GM18519 (cell line): ENCODE data around the gene PLCB3.

ENCODE experiments used
- ATAC-seq: cut with Tn5 transposase; IDR thresholded peaks from one replicate; pipeline ENCODE4 v1.9.1; 2021; ENCODE audit warnings: mild to moderate bottlenecking, moderate library complexity; ENCODE audit not compliant: unreplicated experiment, low FRiP score

PLCB3 gene

DNA sequence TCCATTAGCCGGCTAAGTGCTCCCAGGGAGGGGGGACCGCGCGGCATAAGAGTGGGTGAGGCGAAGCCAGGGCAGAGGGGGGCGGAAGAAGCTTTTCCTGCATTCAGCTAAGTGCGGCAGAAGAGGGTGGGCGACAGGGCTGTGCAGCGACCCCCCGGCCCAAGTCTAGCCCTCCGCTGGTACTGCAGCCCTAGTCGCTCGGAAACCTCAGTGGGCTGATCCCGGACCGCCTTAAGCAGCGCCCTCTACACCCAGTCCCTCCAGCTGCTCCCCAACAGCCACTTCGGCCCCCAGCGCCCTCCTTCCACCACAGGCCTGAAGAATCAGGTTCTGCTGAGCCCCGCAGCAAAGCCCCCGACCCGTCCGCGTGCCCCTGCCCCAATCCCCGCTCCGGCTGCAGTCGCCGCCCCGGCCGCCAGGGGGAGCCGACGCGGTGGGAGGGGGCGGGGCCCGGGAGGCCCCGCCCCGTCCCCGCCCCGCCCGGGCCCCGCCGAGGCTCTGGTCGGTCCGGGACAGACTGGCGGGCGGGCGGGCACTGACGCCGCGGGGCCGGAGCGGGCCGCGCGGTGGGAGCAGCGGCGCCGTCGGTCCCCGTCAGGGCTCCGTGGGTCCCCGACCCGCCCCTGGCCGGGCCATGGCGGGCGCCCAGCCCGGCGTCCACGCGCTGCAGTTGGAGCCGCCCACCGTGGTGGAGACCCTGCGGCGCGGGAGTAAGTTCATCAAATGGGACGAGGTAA is at the start of gene PLCB3:
Gene PLCB3 (plus strand): TSS at position 515 of the 737 bp plus-strand sequence. CDS start 120 bp downstream, at position 635.
- ATAC-seq: no peak

DNA sequence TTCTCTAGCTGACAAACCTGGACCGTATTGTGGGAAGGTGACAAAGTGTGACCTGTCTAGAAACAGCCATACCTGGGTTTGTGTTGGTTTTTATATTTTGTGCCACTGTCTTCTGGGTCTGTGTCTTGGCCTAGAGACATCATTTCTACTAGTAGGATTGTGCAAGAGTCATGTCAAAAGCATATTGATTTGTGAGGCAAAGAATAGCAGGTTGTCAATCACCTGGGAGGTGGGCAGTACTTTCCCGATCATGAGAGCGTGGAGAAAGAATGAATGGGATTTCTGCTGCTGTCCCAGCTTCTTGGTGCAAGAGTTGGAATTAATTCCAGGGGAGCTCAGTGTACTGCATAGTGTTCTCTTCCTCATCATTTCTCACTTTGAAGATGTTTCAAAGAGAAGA is 49.8 kb upstream of the PLCB3 start:
- no peak for ATAC-seq

DNA sequence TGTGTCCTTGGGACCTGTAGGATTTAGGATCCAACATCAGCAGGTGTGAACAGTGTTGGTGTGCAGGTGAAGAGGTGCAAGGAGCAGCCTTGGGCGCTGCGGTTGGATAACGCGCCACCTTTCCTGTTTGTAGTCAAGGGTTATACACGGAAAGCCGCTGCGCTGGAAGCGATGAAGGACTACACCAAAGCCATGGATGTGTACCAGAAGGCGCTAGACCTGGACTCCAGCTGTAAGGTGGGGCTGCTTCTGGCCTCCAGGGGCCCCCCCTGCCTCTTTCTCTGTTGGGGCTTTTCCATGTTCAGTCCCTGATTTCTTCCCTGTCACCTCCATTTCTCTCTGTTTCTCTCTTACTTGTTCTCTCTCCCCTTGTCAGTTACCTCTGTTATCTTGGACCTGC is 48.3 kb upstream of the PLCB3 start:
- ATAC-seq: no peak

DNA sequence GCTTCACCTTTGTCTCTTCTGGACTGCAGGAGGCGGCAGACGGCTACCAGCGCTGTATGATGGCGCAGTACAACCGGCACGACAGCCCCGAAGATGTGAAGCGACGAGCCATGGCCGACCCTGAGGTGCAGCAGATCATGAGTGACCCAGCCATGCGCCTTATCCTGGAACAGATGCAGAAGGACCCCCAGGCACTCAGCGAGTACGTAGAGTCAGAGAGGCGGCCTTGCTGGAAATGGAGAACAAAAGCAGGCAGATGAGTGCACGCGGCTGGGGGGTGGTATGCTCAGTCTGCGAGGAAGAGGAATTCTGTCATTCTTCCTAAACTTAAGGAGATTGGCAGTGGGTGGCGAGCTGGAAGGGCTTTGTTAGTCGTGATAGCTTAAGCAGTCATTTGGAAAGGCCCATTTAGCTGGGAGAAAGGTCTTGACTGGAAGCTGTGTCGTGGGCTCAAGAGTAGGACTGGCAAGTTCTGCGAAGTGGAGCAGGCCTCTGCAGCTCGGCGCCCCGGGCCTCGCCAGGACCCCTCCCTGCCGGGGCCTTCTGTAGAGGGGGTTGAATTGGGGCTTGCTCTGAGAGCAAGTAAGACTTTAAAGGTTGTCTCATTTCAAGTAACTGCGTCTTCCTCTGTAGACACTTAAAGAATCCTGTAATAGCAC is 47.8 kb upstream of the PLCB3 start:
- ATAC-seq: no peak

DNA sequence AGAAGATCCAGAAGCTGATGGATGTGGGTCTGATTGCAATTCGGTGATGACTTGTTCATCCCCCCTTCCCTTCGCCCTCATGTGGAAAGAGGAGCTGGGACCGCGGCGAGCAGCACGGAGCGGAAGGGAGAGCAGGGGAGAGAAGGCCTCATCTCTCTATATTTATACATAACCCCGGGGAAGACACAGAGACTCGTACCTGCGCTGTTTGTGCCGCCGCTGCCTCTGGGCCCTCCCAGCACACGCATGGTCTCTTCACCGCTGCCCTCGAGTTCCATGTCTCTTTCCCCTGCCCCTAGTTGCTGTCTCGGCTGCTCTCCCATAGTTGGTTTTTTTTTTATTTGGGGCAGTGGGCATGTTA is 47.3 kb upstream of the PLCB3 start:
- ATAC-seq: no peak

DNA sequence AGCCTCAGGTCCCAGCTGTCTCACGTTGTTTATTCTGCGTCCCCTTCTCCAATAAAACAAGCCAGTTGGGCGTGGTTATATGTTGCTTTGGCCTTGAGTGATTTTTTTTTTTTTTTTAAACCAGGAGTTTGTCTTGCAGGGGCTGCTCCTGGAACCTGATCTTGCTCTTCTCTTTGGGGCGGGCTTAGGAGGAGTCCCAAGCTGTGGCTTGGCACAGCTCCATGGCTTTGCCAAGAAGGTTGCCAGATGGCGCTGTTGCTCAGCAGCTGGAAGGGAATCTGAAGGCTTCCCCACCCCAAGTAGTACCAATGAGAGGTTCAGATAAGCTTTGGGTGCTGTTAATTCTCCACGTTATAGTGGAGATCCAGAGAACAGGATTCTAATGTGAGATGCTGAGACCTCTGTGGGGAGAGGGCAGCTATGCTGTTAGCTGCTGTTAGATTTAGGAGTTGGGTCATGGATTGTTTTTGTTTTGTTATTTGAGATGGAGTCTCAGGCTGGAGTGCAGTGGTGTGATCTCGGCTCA is 46.8 kb upstream of the PLCB3 start:
- ATAC-seq: no peak

DNA sequence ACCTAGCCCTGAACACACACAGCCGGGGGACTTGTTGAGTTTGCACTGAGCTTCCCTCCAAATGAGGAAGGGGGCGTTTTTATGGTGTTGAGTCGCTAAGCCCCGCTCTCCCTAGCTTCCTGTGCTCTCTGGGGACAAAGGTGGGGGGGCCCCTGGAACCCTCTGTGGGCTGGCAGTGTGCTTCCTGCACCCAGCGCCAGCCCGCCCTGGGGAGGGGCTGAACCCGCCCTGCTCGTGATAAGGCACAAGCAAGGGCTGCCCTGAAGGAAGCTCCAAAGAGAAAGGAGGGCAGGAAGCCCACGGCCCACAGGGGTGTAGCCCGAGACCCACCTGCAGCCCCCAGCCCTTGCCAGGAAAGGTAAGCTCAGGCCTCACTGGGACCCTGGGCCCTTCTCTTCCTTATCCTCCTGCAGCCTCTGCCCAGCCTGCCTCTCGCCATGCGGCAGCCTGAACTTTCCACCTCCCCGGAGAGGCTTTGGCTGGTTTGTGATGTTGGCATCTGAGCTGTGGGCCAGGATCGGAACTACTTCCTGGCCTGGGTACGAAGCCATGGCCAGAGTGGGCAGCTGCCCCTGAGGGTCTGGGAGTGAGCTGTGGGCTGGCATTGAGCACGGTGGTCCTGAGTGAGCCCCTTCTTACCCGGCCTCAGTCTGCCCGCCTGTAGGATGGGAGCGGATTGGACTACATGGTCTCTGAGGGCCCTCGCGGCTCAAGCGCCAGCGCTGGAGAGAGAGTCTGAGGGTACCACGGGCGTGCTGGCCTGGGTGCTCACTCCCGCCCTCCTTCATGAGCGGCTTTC is 44.7 kb upstream of the PLCB3 start, which contains the start of gene FERMT3:
Gene FERMT3 (plus strand): TSS at position 265 of the 799 bp plus-strand sequence. CDS start 644 bp downstream, outside the sequence.
- no peak for ATAC-seq

DNA sequence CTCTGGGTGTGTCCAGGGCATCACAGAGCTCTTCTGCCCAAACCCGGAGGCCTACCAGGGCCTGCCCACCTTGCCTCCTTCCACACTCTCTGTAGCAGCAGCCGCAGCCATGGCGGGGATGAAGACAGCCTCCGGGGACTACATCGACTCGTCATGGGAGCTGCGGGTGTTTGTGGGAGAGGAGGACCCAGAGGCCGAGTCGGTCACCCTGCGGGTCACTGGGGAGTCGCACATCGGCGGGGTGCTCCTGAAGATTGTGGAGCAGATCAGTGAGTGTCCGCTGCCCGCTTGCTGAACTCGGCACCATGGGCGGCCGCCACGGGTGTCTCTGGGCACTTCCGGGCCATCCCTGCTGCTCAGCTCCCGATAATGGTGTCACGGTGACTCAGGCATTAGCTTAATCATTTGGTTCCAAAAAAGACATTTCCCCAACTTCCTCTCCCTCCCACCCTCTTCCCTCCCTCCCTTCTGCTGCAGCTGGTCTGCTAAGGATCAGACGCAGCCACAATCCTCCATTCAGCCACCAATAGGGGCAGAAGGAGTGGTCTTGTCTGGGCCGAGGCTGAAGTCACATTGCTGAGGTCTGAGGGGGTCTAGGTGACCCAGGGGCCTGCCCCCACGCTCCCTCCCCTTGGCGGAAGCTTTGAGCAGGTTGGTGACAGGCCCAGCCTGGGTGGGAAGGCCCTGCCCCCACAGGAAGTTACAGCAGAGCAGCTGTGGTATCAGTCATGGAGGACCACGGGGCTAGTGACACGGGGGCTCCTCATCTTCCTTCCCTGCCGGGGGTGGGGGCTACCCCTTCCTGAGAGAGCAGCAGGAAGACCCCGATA is 43.9 kb upstream of the PLCB3 start:
- ATAC-seq: no peak

DNA sequence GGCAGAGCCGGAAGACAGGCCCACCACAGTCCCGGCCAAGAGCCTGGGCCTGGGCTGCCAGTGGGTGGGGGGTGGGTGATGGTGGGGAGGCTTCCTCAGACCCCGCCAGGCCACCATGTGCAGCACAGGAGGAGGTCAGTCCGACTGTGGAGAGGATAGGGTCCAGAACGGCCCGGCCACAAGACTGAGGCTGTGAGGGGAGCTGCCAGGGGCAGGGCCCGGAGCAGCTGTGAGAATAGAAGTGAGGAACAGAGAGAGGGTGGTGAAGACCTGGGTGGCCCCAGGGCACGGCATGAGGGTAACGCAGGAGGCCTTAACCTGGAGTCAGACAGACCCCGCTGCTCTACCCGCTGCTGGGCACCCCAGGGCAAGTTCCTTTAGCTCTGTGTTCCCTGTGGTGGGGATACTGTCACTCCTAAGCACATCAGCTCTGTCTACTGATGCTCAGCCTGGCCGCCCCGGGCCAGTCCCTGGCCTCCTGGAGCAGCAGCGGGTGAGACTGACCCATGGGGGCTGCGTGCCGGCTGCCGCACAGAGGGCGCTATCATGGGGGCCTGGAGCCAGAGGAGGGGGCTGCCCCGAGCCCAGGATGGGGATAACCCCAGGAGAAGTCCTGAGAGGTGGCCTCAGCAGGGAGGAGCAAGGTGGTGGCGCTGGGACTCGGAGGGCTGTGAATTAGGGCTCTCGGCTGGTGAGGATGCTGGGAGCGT is 43.1 kb upstream of the PLCB3 start:
- no peak for ATAC-seq

DNA sequence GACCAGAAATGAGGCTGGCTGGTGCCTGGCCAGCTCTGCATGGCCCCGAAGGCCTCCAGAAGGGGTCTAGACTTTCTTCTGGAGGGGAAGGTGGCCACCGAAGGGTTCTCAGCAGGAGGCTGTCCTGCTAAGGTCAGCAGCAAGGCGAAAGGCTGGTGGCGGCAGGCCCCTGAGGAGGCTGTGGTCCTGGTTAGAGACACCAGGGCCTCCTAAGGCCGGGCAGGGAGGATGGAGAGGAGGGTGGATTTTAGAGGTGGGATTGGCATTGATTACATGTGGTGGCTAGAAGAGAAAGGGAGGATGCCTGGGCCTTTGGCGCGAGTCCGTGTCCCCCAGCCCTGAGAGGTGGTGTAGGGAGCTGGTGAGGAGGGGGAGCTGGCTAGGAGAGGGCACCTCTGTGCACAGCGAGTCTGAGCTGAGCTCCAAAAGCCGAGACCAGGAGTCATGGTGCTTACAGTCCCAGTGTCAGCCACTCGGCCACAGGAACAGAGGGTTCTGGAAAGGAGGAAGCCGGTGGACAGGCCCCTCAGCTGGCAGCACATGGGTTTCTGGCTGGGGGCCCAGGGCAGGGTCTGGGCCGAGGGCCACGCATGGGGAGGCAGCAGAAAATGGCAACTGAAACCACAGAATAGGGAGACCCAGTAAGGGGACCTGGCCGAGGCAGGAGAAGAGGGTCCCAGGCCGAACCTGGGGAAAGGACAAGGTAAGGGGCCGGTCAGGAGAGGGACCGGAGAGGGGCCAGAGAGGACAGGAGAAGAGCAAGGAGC is 42.4 kb upstream of the PLCB3 start:
- ATAC-seq: no peak

DNA sequence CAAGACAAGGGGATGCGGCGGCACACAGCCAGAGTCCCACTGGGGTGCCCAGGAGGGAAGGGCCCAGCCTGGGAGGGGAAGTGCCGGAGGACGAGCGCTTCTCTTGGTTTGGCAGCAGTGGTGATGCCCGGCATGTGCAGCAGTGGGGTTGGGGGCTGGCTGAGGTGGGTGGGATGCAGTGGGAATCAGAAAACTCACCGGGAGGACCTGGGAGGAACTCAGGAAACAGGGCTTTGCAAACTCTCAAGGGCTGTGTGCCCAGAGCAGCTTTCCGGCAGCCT is 41.8 kb upstream of the PLCB3 start:
- ATAC-seq: no peak

DNA sequence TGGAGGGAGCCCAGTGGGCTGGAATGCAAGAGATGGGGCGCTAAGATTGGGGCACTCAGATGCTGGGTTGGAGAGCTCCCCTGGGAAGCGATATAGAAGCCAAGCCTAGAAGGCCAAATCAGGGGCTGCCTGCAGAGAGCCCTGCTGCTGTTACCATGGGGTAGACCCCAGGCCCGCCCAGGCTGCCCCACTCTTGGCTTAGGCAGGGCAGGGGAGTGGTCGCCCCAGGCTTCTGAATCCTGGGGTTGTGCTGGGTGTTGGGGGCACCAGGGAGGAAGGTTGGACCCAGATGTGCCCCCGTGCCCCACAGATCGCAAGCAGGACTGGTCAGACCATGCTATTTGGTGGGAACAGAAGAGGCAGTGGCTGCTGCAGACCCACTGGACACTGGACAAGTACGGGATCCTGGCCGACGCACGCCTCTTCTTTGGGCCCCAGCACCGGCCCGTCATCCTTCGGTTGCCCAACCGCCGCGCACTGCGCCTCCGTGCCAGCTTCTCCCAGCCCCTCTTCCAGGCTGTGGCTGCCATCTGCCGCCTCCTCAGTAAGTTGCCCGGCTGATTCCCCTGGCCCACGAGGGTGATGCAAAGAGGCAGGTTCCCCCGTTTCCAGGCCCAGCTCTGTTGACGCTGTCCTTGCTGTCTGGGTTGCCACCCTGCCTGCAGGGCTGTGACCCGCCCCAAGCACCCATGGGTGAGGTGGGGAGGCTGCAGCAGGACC is 40.9 kb upstream of the PLCB3 start:
- ATAC-seq: no peak

DNA sequence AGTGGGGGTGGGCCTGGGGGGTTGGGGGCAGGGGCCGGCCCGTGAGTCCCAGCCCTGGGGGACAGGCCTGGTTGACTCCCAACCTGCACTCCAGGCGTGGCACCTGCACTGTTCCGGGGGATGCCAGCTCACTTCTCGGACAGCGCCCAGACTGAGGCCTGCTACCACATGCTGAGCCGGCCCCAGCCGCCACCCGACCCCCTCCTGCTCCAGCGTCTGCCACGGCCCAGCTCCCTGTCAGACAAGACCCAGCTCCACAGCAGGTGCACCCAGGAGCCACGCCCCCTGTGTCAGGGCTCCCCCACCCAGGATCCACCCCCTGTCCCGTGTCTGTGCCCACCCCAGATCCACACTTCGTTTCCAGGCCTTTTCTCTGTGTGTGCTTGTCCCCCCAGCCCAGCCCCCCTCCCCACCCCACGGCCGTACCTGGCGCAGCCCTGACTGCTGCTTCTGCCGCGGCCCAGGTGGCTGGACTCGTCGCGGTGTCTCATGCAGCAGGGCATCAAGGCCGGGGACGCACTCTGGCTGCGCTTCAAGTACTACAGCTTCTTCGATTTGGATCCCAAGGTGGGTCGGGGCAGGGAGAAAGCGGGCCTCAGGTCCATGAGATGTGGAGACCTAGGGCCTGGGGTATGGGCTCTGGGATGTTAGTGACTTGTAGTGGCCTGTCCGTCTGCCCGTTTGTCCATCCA is 40.0 kb upstream of the PLCB3 start:
- no peak for ATAC-seq

DNA sequence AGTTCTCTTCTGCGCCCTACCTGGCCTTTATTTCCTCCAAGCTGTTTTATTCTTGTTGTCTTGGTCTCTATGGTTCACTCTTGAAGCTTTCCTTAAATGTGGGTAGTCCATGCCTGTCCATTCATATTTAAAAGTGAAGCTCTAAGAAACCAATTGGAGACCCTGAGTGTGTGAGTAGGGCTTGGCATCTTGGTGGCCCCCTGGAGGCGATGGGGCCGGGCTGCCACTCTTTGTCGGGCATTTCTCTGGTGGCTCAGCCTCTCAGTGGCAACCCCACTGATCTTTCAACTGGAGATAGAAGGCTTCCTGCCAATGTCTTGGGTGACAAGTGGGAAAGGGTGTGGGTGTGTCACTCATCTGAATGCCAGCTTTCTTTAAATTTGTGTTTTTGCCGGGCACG is 34.5 kb upstream of the PLCB3 start:
- no peak for ATAC-seq

DNA sequence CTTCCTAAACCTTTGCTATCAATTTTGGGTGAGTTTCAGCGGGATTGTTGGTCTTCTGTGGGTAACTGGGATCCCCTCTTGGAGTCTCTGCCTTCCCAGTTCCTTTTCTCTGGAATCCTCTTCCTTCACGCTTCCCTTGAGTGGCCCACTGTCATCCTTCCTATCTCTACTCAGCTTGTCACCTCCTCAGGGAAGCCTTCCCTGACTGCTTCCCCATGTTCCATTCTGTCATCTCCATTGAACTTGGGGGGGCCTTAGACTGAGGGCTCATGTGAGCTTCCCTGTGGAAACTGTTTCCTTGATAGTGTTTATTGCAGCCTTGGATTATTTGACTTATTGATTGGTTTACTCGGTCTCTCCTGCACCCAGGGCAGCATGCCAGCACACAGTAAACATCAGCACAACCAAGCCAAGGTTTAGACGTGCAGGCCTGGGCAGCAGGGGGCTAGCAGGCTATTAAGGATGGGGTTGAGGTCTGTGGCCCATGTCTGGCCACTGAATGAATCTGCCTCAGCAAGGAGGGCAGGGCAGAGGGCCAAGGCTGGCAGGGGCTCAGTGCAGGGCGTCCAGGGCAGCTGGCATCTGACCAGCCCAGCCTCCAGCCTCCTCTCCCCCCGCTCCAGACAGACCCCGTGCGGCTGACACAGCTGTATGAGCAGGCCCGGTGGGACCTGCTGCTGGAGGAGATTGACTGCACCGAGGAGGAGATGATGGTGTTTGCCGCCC is 32.5 kb upstream of the PLCB3 start:
- ATAC-seq: no peak

DNA sequence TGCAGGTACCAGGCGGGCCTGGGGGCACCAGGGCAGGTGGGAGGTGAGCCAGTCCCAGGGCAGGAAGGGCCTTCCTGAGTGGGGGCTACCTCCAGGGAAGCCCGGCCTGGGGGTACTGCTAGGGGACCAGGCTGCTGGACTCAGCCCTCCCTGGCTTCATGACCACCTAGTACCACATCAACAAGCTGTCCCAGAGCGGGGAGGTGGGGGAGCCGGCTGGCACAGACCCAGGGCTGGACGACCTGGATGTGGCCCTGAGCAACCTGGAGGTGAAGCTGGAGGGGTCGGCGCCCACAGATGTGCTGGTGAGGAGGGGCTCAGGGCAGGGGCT is 32.0 kb upstream of the PLCB3 start:
- ATAC-seq: no peak

DNA sequence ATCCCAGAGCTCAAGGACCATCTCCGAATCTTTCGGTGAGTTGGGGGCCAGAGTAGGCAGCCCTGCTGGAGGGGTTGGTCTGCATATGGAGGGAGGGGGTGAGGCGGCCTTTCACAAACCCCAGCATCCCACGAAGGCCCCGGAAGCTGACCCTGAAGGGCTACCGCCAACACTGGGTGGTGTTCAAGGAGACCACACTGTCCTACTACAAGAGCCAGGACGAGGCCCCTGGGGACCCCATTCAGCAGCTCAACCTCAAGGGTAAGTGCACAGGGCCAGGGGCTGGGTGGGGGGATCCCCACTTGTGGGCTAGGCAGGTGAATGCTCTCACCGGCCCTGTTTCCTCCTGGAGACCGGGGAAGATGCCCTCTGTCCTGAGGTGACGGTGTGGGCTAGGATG is 31.6 kb upstream of the PLCB3 start:
- ATAC-seq: no peak
